ENCODE results near the gene APBA1.

GRCh38 chr9:69443178-69443577 lies 229.0 kb downstream of the APBA1 start:
- TF ChIP-seq, protein P1, sequence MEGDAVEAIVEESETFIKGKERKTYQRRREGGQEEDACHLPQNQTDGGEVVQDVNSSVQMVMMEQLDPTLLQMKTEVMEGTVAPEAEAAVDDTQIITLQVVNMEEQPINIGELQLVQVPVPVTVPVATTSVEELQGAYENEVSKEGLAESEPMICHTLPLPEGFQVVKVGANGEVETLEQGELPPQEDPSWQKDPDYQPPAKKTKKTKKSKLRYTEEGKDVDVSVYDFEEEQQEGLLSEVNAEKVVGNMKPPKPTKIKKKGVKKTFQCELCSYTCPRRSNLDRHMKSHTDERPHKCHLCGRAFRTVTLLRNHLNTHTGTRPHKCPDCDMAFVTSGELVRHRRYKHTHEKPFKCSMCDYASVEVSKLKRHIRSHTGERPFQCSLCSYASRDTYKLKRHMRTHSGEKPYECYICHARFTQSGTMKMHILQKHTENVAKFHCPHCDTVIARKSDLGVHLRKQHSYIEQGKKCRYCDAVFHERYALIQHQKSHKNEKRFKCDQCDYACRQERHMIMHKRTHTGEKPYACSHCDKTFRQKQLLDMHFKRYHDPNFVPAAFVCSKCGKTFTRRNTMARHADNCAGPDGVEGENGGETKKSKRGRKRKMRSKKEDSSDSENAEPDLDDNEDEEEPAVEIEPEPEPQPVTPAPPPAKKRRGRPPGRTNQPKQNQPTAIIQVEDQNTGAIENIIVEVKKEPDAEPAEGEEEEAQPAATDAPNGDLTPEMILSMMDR (IDR thresholded peaks at IDR 0.05; ENCODE audit: low read depth, low read length, poor library complexity, severe bottlenecking): no peak
- TF ChIP-seq EZH2phosphoT487 (IDR thresholded peaks at IDR 0.05; ENCODE audit: borderline replicate concordance, low read length): no peak
